Astrocyte (in vitro differentiated cells and primary cell): ENCODE results near the gene ZNRF1.

Experiments used
- EZH2 ChIP-seq: IDR thresholded peaks from 2 replicates; pipeline ENCODE4 v1.6.1; 2012; ENCODE audit warnings: mild to moderate bottlenecking, low read length, inconsistent platforms; ENCODE audit not compliant: insufficient read depth
- TF ChIP-seq, protein P1 (sequence below): IDR thresholded peaks from 2 replicates; pipeline ENCODE4 v1.5.1; 2011; ENCODE audit warnings: low read depth, mild to moderate bottlenecking, inconsistent platforms, low read length, moderate library complexity; ENCODE audit not compliant: insufficient read depth

- TF ChIP-seq, protein P1, sequence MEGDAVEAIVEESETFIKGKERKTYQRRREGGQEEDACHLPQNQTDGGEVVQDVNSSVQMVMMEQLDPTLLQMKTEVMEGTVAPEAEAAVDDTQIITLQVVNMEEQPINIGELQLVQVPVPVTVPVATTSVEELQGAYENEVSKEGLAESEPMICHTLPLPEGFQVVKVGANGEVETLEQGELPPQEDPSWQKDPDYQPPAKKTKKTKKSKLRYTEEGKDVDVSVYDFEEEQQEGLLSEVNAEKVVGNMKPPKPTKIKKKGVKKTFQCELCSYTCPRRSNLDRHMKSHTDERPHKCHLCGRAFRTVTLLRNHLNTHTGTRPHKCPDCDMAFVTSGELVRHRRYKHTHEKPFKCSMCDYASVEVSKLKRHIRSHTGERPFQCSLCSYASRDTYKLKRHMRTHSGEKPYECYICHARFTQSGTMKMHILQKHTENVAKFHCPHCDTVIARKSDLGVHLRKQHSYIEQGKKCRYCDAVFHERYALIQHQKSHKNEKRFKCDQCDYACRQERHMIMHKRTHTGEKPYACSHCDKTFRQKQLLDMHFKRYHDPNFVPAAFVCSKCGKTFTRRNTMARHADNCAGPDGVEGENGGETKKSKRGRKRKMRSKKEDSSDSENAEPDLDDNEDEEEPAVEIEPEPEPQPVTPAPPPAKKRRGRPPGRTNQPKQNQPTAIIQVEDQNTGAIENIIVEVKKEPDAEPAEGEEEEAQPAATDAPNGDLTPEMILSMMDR: no peak
- TF ChIP-seq EZH2: no peak
Measured at GRCh38 chr16:75065521-75066149, 66.8 kb downstream of the ZNRF1 start.
